Mucosa of gallbladder (tissue), 1 donor: ENCODE measurements around the gene ITGA6. TPM values are rescaled to one million over a fixed set of nuclear protein-coding genes. Genes with fewer than 3 reads are reported as not detected.

Experiments
- total RNA-seq: library from RNA; stranded (reverse); gene quantifications from one replicate; pipeline ENCODE4 v1.2.1, GENCODE V29; 2021
- donor health status: DM: no; HTN: no; CAD: no.

The ITGA6 gene
- total RNA-seq, 1 donor from 2014 or later, result 71.4 TPM

Other genes starting within 250 kb of the ITGA6 start
- 17.7 TPM for gene PDK1, start 128.5 kb downstream of the ITGA6 start, total RNA-seq